H1 (cell line): Measurements from ENCODE around the gene GGN. TPM values are rescaled to one million over a fixed set of nuclear protein-coding genes. Genes with fewer than 3 reads are reported as not detected.

ENCODE experiments used
- CTCF ChIA-PET: fragments of 300-600 bp; sonication (Branson Sonifier 250); formaldehyde crosslinking; loops from one replicate; lab custom pipeline; 2021; ENCODE audit not compliant: partially characterized antibody; lab: Charles Lee
- POLR2A ChIA-PET: fragments of 300-600 bp; sonication (Branson Sonifier 250); formaldehyde crosslinking; loops from one replicate; lab custom pipeline; 2021; ENCODE audit warnings: inconsistent platforms; ENCODE audit not compliant: partially characterized antibody; lab: Charles Lee
- DNase-seq, 2 experiments: peaks; one replicate each; pipeline versions ENCODE4 v3.0.0 to v3.0.0-alpha.2; 2010 to 2022; ENCODE audit warnings: low spot score in 2 of 2, low read depth in 1 of 2, mixed read lengths in 1 of 2
- FAIRE-seq: peaks from 2 replicates; lab custom pipeline; 2011; peaks lifted over from hg19 to GRCh38; lab: Jason Lieb, UNC
- H2AFZ ChIP-seq: 2 replicates; pipeline ENCODE4 v1.8.1; 2012; ENCODE audit warnings: low read length, inconsistent platforms
- H2AK5ac ChIP-seq: 2 replicates; pipeline ENCODE4 v1.6.1; 2013; ENCODE audit warnings: low read depth, low read length
- H2BK120ac ChIP-seq: replicated peaks from 2 replicates; pipeline ENCODE3; 2013; ENCODE audit warnings: low read depth, low read length, inconsistent platforms
- H2BK12ac ChIP-seq: 2 replicates; pipeline ENCODE4 v1.6.1; 2013; ENCODE audit warnings: low read depth, low read length
- H2BK15ac ChIP-seq: 2 replicates; pipeline ENCODE4 v1.6.1; 2013; ENCODE audit warnings: low read length
- H2BK20ac ChIP-seq: 2 replicates; pipeline ENCODE4 v1.6.1; 2013; ENCODE audit warnings: low read length
- H2BK5ac ChIP-seq: 2 replicates; pipeline ENCODE4 v1.6.1; 2013; ENCODE audit warnings: low read depth, low read length
- H3K14ac ChIP-seq: 2 replicates; pipeline ENCODE4 v1.6.1; 2013; ENCODE audit warnings: inconsistent platforms; ENCODE audit not compliant: insufficient read length
- H3K18ac ChIP-seq: 2 replicates; pipeline ENCODE4 v1.6.1; 2013; ENCODE audit warnings: low read length; ENCODE audit errors: extremely low read depth
- H3K23ac ChIP-seq: 2 replicates; pipeline ENCODE4 v1.6.1; 2013; ENCODE audit warnings: inconsistent platforms; ENCODE audit not compliant: insufficient read length
- H3K23me2 ChIP-seq: 2 replicates; pipeline ENCODE4 v1.6.1; 2013; ENCODE audit warnings: low read depth, low read length
- H3K27ac ChIP-seq: 2 replicates; pipeline ENCODE4 v1.6.1; 2011; ENCODE audit warnings: low read depth, low read length, inconsistent platforms
- H3K27me3 ChIP-seq, 4 experiments: replicated peaks in 1 of 4; 1 replicate in 1 of 4; 2 replicates in 3 of 4; pipeline versions ENCODE4 v1.6.1 to v1.8.1; 2011 to 2013; ENCODE audit warnings: low read length in 3 of 4, mild to moderate bottlenecking in 3 of 4, inconsistent platforms in 2 of 4, mixed read lengths in 2 of 4, moderate library complexity in 1 of 4; ENCODE audit not compliant: control insufficient read depth in 3 of 4, insufficient read depth in 3 of 4; ENCODE audit errors: extremely low read depth in 1 of 4
- H3K36me3 ChIP-seq, 4 experiments: 2 replicates each; pipeline versions ENCODE4 v1.6.1 to v1.8.1; 2011 to 2013; ENCODE audit warnings: mild to moderate bottlenecking in 4 of 4, low read length in 3 of 4, moderate library complexity in 2 of 4, control low read depth in 1 of 4, inconsistent platforms in 1 of 4; ENCODE audit not compliant: insufficient read depth in 4 of 4, control insufficient read depth in 2 of 4
- H3K4ac ChIP-seq: replicated peaks from 2 replicates; pipeline ENCODE3; 2013; ENCODE audit warnings: low read length, low read depth, mixed read lengths, inconsistent platforms; ENCODE audit not compliant: insufficient read length
- H3K4me1 ChIP-seq, 4 experiments: replicated peaks in 1 of 4; 1 replicate in 1 of 4; 2 replicates in 3 of 4; pipeline versions ENCODE4 v1.6.1 to v1.8.1; 2011 to 2013; ENCODE audit warnings: low read length in 3 of 4, inconsistent platforms in 2 of 4, mixed read lengths in 1 of 4; ENCODE audit not compliant: insufficient read depth in 4 of 4, control insufficient read depth in 3 of 4
- H3K4me2 ChIP-seq, 2 experiments: 2 replicates each; pipeline versions ENCODE4 v1.6.1 to v1.8.1; 2011 to 2013; ENCODE audit warnings: low read depth in 2 of 2, low read length in 2 of 2, control low read depth in 1 of 2, inconsistent platforms in 1 of 2, mild to moderate bottlenecking in 1 of 2; ENCODE audit not compliant: insufficient read depth in 1 of 2
- H3K4me3 ChIP-seq, 4 experiments: fragments of 200-600, 300-600 bp in 1 of 4; sonication (generic), shearing (Covaris generic), sonication (Bioruptor Twin) in 1 of 4; 2 replicates each; pipeline versions ENCODE4 v1.5.1 to v1.8.1; 2011 to 2016; ENCODE audit warnings: low read length in 4 of 4, low read depth in 3 of 4, control low read depth in 2 of 4, inconsistent platforms in 2 of 4, mild to moderate bottlenecking in 2 of 4, mixed read lengths in 1 of 4, moderate library complexity in 1 of 4; ENCODE audit not compliant: insufficient read depth in 2 of 4; ENCODE audit errors: extremely low read depth in 1 of 4
- H3K56ac ChIP-seq: replicated peaks from 2 replicates; pipeline ENCODE3; 2013; ENCODE audit warnings: low read depth, mild to moderate bottlenecking, mixed read lengths, low read length, inconsistent platforms; ENCODE audit not compliant: insufficient read length
- H3K79me1 ChIP-seq: 2 replicates; pipeline ENCODE4 v1.6.1; 2013; ENCODE audit warnings: low read depth, low read length, control low read depth
- H3K79me2 ChIP-seq, 2 experiments: 2 replicates each; pipeline versions ENCODE4 v1.6.1 to v1.8.1; 2012 to 2013; ENCODE audit warnings: low read length in 2 of 2, mild to moderate bottlenecking in 2 of 2, inconsistent platforms in 1 of 2; ENCODE audit not compliant: insufficient read depth in 2 of 2, control insufficient read depth in 1 of 2
- H3K9ac ChIP-seq, 4 experiments: replicated peaks in 1 of 4; 1 replicate in 1 of 4; 2 replicates in 3 of 4; pipeline versions ENCODE4 v1.6.1 to v1.8.1; 2011 to 2013; ENCODE audit warnings: low read depth in 3 of 4, low read length in 3 of 4, control low read depth in 2 of 4, mild to moderate bottlenecking in 2 of 4, moderate library complexity in 2 of 4, inconsistent platforms in 1 of 4; ENCODE audit errors: extremely low read depth in 1 of 4
- H3K9me3 ChIP-seq, 2 experiments: 2 replicates each; pipeline versions ENCODE4 v1.6.1 to v1.8.1; 2012 to 2013; ENCODE audit warnings: mild to moderate bottlenecking in 2 of 2, moderate library complexity in 2 of 2, control low read depth in 1 of 2, inconsistent platforms in 1 of 2, low read depth in 1 of 2, low read length in 1 of 2, mixed read lengths in 1 of 2; ENCODE audit not compliant: insufficient read depth in 2 of 2
- H4K20me1 ChIP-seq, 2 experiments: replicated peaks in 1 of 2; 2 replicates each; pipeline versions ENCODE3 to v1.8.1; 2011 to 2013; ENCODE audit warnings: inconsistent platforms in 2 of 2, low read length in 2 of 2, mild to moderate bottlenecking in 1 of 2; ENCODE audit not compliant: insufficient read depth in 2 of 2, control insufficient read depth in 1 of 2
- H4K5ac ChIP-seq: 2 replicates; pipeline ENCODE4 v1.6.1; 2013; ENCODE audit warnings: low read length, low read depth, mixed read lengths, inconsistent platforms; ENCODE audit not compliant: insufficient read length
- H4K8ac ChIP-seq: 2 replicates; pipeline ENCODE4 v1.8.0; 2013; ENCODE audit warnings: mild to moderate bottlenecking, moderate library complexity, low read length, inconsistent platforms; ENCODE audit not compliant: insufficient read depth; ENCODE audit errors: extremely low read depth
- H4K91ac ChIP-seq: replicated peaks from 2 replicates; pipeline ENCODE3; 2013; ENCODE audit warnings: low read length, mixed read lengths, inconsistent platforms; ENCODE audit not compliant: insufficient read length
- BACH1 ChIP-seq: IDR thresholded peaks from 2 replicates; pipeline ENCODE4 v1.6.1; 2012; ENCODE audit warnings: low read length, improper control_type of control experiment
- CHD1 ChIP-seq: IDR thresholded peaks from 2 replicates; pipeline ENCODE4 v1.6.1; 2012; ENCODE audit warnings: low read depth, low read length, improper control_type of control experiment
- HDAC2 ChIP-seq, 2 experiments: fragments of 300-600 bp in 1 of 2; sonication (generic) in 1 of 2; IDR thresholded peaks; 2 replicates each; pipeline ENCODE4 v1.6.1; 2011 to 2012; ENCODE audit warnings: low read depth in 2 of 2, low read length in 2 of 2, mild to moderate bottlenecking in 2 of 2, moderate library complexity in 2 of 2, borderline replicate concordance in 1 of 2, inconsistent platforms in 1 of 2
- JUN ChIP-seq: IDR thresholded peaks from 2 replicates; pipeline ENCODE4 v1.6.1; 2011; ENCODE audit warnings: low read depth, mild to moderate bottlenecking, improper control_type of control experiment, low read length
- KDM1A ChIP-seq: fragments of 200-600, 300-600 bp; sonication (generic); IDR thresholded peaks from 2 replicates; pipeline ENCODE4 v1.7.1; 2016; ENCODE audit warnings: mild to moderate bottlenecking, low read length, borderline replicate concordance
- KDM4A ChIP-seq: IDR thresholded peaks from one replicate; pipeline ENCODE4 v1.7.1; 2012; ENCODE audit warnings: low read depth, mild to moderate bottlenecking, moderate library complexity, low read length, inconsistent platforms; ENCODE audit not compliant: severe bottlenecking
- PHF8 ChIP-seq: fragments of 200-600 bp; sonication (generic); conservative IDR thresholded peaks from 2 replicates; pipeline ENCODE4 v1.7.1; 2012; ENCODE audit warnings: low read depth, mild to moderate bottlenecking, inconsistent platforms, low read length, moderate library complexity
- POLR2AphosphoS5 ChIP-seq: IDR thresholded peaks from 2 replicates; pipeline ENCODE4 v1.6.1; 2011; ENCODE audit warnings: low read depth, low read length
- RFX5 ChIP-seq: IDR thresholded peaks from 2 replicates; pipeline ENCODE4 v1.6.1; 2011; ENCODE audit warnings: low read depth, low read length, improper control_type of control experiment, borderline replicate concordance
- RNF2 ChIP-seq: fragments of 200-900, 300-1000 bp; sonication (generic); IDR thresholded peaks from 2 replicates; pipeline ENCODE4 v1.7.1; 2016; ENCODE audit warnings: borderline replicate concordance, low read depth, mild to moderate bottlenecking, antibody characterized with exemption, low read length; ENCODE audit not compliant: poor library complexity, severe bottlenecking; ENCODE audit errors: missing control alignments
- SIX5 ChIP-seq: IDR thresholded peaks from 2 replicates; pipeline ENCODE4 v1.6.1; 2011; ENCODE audit warnings: mild to moderate bottlenecking, low read depth, low read length
- SP1 ChIP-seq: IDR thresholded peaks from 2 replicates; pipeline ENCODE4 v1.6.1; 2011; ENCODE audit warnings: low read depth, low read length
- TAF1 ChIP-seq: IDR thresholded peaks from 2 replicates; pipeline ENCODE4 v1.6.1; 2011; ENCODE audit warnings: mild to moderate bottlenecking, low read depth, low read length
- TCF12 ChIP-seq: IDR thresholded peaks from 2 replicates; pipeline ENCODE4 v1.6.1; 2011; ENCODE audit warnings: low read depth, mild to moderate bottlenecking, low read length
- TEAD4 ChIP-seq: IDR thresholded peaks from 2 replicates; pipeline ENCODE4 v1.6.1; 2012; ENCODE audit warnings: low read depth, low read length, inconsistent platforms, mixed read lengths
- WGBS, 2 experiments: shearing (Covaris generic) in 1 of 2; methylation state at CpG; one replicate each; pipeline versions ENCODE4 v1.1.6 to v1.1.7; 2013 to 2015; ENCODE audit warnings: low lambda C conversion rate in 2 of 2, mixed read lengths in 2 of 2, inconsistent platforms in 1 of 2, low coverage in 1 of 2, missing lambda C conversion rate in 1 of 2; ENCODE audit not compliant: insufficient replicate concordance in 2 of 2, insufficient coverage in 1 of 2, insufficient read length in 1 of 2; ENCODE audit errors: extremely low coverage in 1 of 2, missing lambda C conversion rate in 1 of 2; 5-methylcytosine and 5-hydroxymethylcytosine counted together
- polyA plus RNA-seq, 7 experiments: library from polyadenylated mRNA; depleted of rRNA in 3 of 7; stranded (reverse) in 5 of 7; unstranded in 2 of 7; fragments of >200 nt in 5 of 7; fragments of 200-250 nt in 2 of 7; gene quantifications; 1 replicate in 5 of 7; 2 replicates in 1 of 7; 4 replicates in 1 of 7; pipeline versions ENCODE4 v1.2.1 to v1.2.3, GENCODE V29; 2011 to 2013; ENCODE audit warnings: missing spikeins in 2 of 7, mixed read lengths in 2 of 7
- total RNA-seq: library from RNA; stranded (reverse); fragmentation: NEBNext Ultra II Directional; extraction: Animal tissue kit (Norgen Biotek cat#: 25700); gene quantifications from 2 replicates; pipeline ENCODE4 v1.2.1, GENCODE V29; 2021

The GGN gene
- total and polyA plus RNA-seq, 2 of the 8 experiments (the other 6 are each of a cell fraction or from before 2014, with no cell fraction given): 0.47 to 1.2 TPM

GRCh38 chr19:38424272-38424671, 36.4 kb upstream of the GGN start:
- H4K20me1 ChIP-seq: no peaks in the 10 kb centered on the region
- no peak overlapping the region for H2AK5ac ChIP-seq
- TF ChIP-seq CHD1 (no peak), SIX5 (no peak), KDM1A (no peak), HDAC2 (IDR thresholded peaks at IDR 0.05; ENCODE audit: borderline replicate concordance in 1 of 2, low read depth in 2 of 2, low read length in 2 of 2) (no peak), BACH1 (no peak), RNF2 (no peak), SP1 (no peak), RFX5 (no peak), POLR2AphosphoS5 (no peak), JUN (no peak), TAF1 (no peak), KDM4A (no peak), TCF12 (no peak), TEAD4 (no peak), PHF8 (no peak)

More at GRCh38 chr19:38424272-38424671, 36.4 kb upstream of the GGN start:
- Histone ChIP-seq H3K27me3 (no peaks in the 10 kb centered on the region), H3K23ac (no peak overlapping the region), H4K5ac (no peak overlapping the region), H3K9ac (no peak overlapping the region), H2AFZ (no peak overlapping the region), H3K4me2 (no peak overlapping the region), H3K79me2 (no peaks in the 10 kb centered on the region), H3K14ac (no peak overlapping the region), H3K27ac (no peak overlapping the region), H2BK5ac (no peak overlapping the region), H3K4ac (no peak overlapping the region), H4K8ac (no peak overlapping the region), H3K9me3 (no peaks in the 10 kb centered on the region), H3K36me3 (no peaks in the 10 kb centered on the region), H3K4me1 (peaks cover 4 to 8% (median 8%) of the 10 kb centered on the region in 4 experiments; a peak in 6 of 7 replicates), H4K91ac (no peak overlapping the region), H3K79me1 (no peaks in the 10 kb centered on the region), H3K23me2 (no peaks in the 10 kb centered on the region; the same call in 1 of the 2 replicates), H2BK15ac (no peak overlapping the region), H2BK20ac (no peak overlapping the region), H2BK120ac (no peak overlapping the region), H2BK12ac (peak overlapping the region; percentile 68; the same call in 1 of the 2 replicates), H3K56ac (no peak overlapping the region), H3K18ac (no peak overlapping the region), H3K4me3 (no peak overlapping the region)
- DNase-seq (no peak), FAIRE-seq (no peak)
- POLR2A ChIA-PET: interaction anchor here (0.9 to 1.2 kb wide), 3 partner anchors 11 to 160 kb away, joined by 3 to 5 read pairs (median 4); no protein-coding TSS in a partner anchor
- CTCF ChIA-PET: interaction anchor here (0.6 to 3.2 kb wide), 7 partner anchors 10 to 491 kb away, joined by 3 to 10 read pairs (median 4); partner anchors contain the start of gene FAM98C
- 83% methylated on average over 3 of the region's 5 CpGs; no CpG with 5 or more reads in 1 of the 2 experiments for WGBS, 2 experiments
